ENCODE measurements around the gene TSC2.
"Not testable (repeated sequence)": the region's sequence is repeated elsewhere in the genome, so short reads cannot be mapped to it uniquely, and the experiment has no call there.

The TSC2 gene

GRCh38 chr16:2030036-2030435, 17.7 kb upstream of the TSC2 start:
- Histone ChIP-seq H3K4me3 (replicated peaks; ENCODE audit: low read depth, low read length) (no peak overlapping the region), H3K27me3 (replicated peaks; ENCODE audit: control insufficient read depth, insufficient read depth, low read length) (peaks cover 12% of the 10 kb centered on the region), H3K36me3 (ENCODE audit: control insufficient read depth, insufficient read depth, low read length) (no peaks in the 10 kb centered on the region)
- no peak for TF ChIP-seq CTCF (IDR thresholded peaks at IDR 0.05; ENCODE audit: insufficient read depth, low read length, poor library complexity, severe bottlenecking)
- DNase-seq (ENCODE audit: extremely low read depth, insufficient read length) = no peak

- TF ChIP-seq CTCF (IDR thresholded peaks at IDR 0.05; ENCODE audit: insufficient read depth, low read length, poor library complexity, severe bottlenecking) = no peak
- no peaks in the 10 kb centered on the region for H3K36me3 ChIP-seq (ENCODE audit: control insufficient read depth, insufficient read depth, low read length)
- no peak overlapping the region for H3K4me3 ChIP-seq (replicated peaks; ENCODE audit: low read depth, low read length)
- H3K27me3 ChIP-seq (replicated peaks; ENCODE audit: control insufficient read depth, insufficient read depth, low read length) = peaks cover 9% of the 10 kb centered on the region
- DNase-seq (ENCODE audit: extremely low read depth, insufficient read length) = no peak
Measured at GRCh38 chr16:2031081-2031577, 16.7 kb upstream of the TSC2 start.

GRCh38 chr16:2032285-2033056, 15.3 kb upstream of the TSC2 start:
- Histone ChIP-seq H3K4me3 (replicated peaks; ENCODE audit: low read depth, low read length) (no peak overlapping the region), H3K27me3 (replicated peaks; ENCODE audit: control insufficient read depth, insufficient read depth, low read length) (peaks cover 7% of the 10 kb centered on the region), H3K36me3 (ENCODE audit: control insufficient read depth, insufficient read depth, low read length) (no peaks in the 10 kb centered on the region)
- DNase-seq (ENCODE audit: extremely low read depth, insufficient read length) = no peak
- no peak for TF ChIP-seq CTCF (IDR thresholded peaks at IDR 0.05; ENCODE audit: insufficient read depth, low read length, poor library complexity, severe bottlenecking)

GRCh38 chr16:2033057-2033908, 14.5 kb upstream of the TSC2 start:
- Histone ChIP-seq H3K36me3 (ENCODE audit: control insufficient read depth, insufficient read depth, low read length) (no peaks in the 10 kb centered on the region), H3K27me3 (replicated peaks; ENCODE audit: control insufficient read depth, insufficient read depth, low read length) (peaks cover 2% of the 10 kb centered on the region; the same call in 1 of the 2 replicates), H3K4me3 (replicated peaks; ENCODE audit: low read depth, low read length) (no peak overlapping the region)
- DNase-seq (ENCODE audit: extremely low read depth, insufficient read length) = no peak
- TF ChIP-seq CTCF (IDR thresholded peaks at IDR 0.05; ENCODE audit: insufficient read depth, low read length, poor library complexity, severe bottlenecking) = no peak

GRCh38 chr16:2033909-2034695, 13.7 kb upstream of the TSC2 start:
- H3K4me3 ChIP-seq (replicated peaks; ENCODE audit: low read depth, low read length); DNase-seq (ENCODE audit: extremely low read depth, insufficient read length); H3K27me3 ChIP-seq (replicated peaks; ENCODE audit: control insufficient read depth, insufficient read depth, low read length); H3K36me3 ChIP-seq (ENCODE audit: control insufficient read depth, insufficient read depth, low read length): not testable (repeated sequence)
